GM10248 (cell line): ENCODE data around the gene FTO.

ENCODE experiments used
- CTCF ChIA-PET: fragments of 300-600 bp; sonication (Branson Sonifier 250); formaldehyde crosslinking; extraction: SDS; loops from one replicate; lab custom pipeline; 2021; ENCODE audit warnings: antibody characterized with exemption; lab: Yijun Ruan, JAX
- POLR2A ChIA-PET: fragments of 350-650 bp; sonication (Branson Sonifier 250); formaldehyde crosslinking; extraction: SDS; loops from one replicate; lab custom pipeline; 2020; ENCODE audit warnings: antibody characterized with exemption; lab: Yijun Ruan, JAX
- DNase-seq: peaks from one replicate; pipeline ENCODE4 v3.0.0; 2012; ENCODE audit errors: extremely low spot score
- CTCF ChIP-seq: IDR thresholded peaks from 2 replicates; pipeline ENCODE4 v1.5.1; 2012; ENCODE audit warnings: mild to moderate bottlenecking, low read depth; ENCODE audit errors: extremely low read depth, missing control alignments, control extremely low read depth

Gene FTO

DNA sequence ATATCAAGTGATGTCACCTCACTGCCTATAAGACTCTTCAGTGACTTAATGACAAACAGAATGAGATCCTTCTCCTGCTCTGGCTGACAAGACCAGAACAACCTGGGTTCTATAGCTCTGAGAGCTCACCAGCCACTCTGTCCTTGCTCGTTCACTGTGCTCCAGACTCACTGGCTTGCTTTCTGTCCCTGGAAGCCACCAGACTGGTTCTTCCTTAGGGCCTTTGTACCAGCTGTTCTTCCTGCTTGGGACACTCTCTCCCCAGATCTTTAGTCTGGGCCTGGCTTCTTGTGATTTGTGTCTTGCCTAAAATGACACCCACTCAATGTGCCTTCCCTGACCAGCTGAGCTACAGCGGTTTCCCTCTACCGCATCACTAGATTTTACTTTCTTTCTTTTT is 76.1 kb downstream of the FTO start:
- CTCF ChIA-PET, result no interaction called here
- no peak for DNase-seq
- TF ChIP-seq CTCF, result no peak
- POLR2A ChIA-PET, result no interaction called here

DNA sequence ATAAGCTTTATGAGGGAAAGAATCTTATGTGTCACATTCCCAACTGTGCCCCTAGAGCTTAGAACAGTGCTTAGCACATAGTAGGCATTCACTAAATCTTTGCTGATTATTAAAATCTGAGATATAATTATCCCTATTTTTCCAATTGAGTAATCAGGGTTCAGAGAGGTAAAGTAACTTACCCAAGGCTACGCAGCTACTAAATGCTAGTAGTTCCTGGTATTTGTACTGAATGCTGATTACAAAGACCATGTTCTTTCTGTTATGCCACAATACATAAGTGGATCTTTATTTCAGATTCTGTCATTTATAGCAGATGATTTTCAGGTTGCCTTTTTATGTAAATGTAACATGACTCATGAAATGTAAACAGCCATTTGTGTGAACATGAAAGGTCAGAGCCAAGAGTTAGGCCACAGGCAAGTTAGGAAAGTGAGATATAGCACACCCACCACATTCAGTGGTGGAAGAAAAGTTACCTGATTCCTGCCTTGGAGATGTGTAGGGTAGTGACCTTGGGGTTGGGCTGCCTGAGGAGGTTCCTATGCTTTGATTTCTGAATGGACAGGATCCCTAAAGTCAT is 77.2 kb downstream of the FTO start:
- CTCF ChIA-PET, result interaction anchor here (1.0 to 6.0 kb wide), 2 partner anchors 6 to 12 kb away, joined by 4 to 36 read pairs; no protein-coding TSS in a partner anchor
- no peak for DNase-seq
- no peak for TF ChIP-seq CTCF
- POLR2A ChIA-PET, result no interaction called here

GRCh38 chr16:53782148-53782547 is 78.2 kb downstream of the FTO start:
- ChIA-PET CTCF (interaction anchor here (2.4 to 6.0 kb wide), 2 partner anchors 8 to 12 kb away, joined by 7 to 36 read pairs; no protein-coding TSS in a partner anchor), POLR2A (no interaction called here)
- DNase-seq, result no peak
- no peak for TF ChIP-seq CTCF

GRCh38 chr16:53784291-53784690 is 80.3 kb downstream of the FTO start:
- POLR2A ChIA-PET, result no interaction called here
- CTCF ChIA-PET, result interaction anchor here (1.6 to 6.0 kb wide), 3 partner anchors 10 to 15 kb away, joined by 7 to 36 read pairs (median 8); no protein-coding TSS in a partner anchor
- TF ChIP-seq CTCF, result no peak
- no peak for DNase-seq

- TF ChIP-seq CTCF, result no peak
- CTCF ChIA-PET, result interaction anchor here (1.6 to 6.0 kb wide), 2 partner anchors 10 to 16 kb away, joined by 8 to 36 read pairs; no protein-coding TSS in a partner anchor
- POLR2A ChIA-PET, result no interaction called here
- no peak for DNase-seq
Observed at GRCh38 chr16:53785044-53785443, 81.1 kb downstream of the FTO start.

- ChIA-PET POLR2A (no interaction called here), CTCF (interaction anchor here (6.0 kb wide), 1 partner anchor 11 kb away, joined by 36 read pairs; no protein-coding TSS in a partner anchor)
- TF ChIP-seq CTCF, result no peak
- no peak for DNase-seq
Observed at GRCh38 chr16:53785916-53786315, 82.0 kb downstream of the FTO start.
